GM23338 (cell line): Measurements from ENCODE around the gene UBE2F.

ENCODE experiments used
- CTCF ChIP-seq, 2 experiments: fragments of 200-600 bp in 1 of 2; sonication (generic) in 1 of 2; conservative IDR thresholded peaks; 2 replicates each; pipeline versions ENCODE4 v1.5.1 to v1.6.1; 2016 to 2017; ENCODE audit warnings: antibody characterized with exemption in 2 of 2, low read depth in 2 of 2, mild to moderate bottlenecking in 2 of 2, moderate library complexity in 1 of 2
- EZH2 ChIP-seq: fragments of 200-600 bp; sonication (generic); IDR thresholded peaks from one replicate; pipeline ENCODE4 v1.8.0; 2017; ENCODE audit warnings: antibody characterized with exemption, mild to moderate bottlenecking, low read depth; ENCODE audit not compliant: unreplicated experiment
- EZH2phosphoT487 ChIP-seq: fragments of 200-600 bp; sonication (generic); IDR thresholded peaks from one replicate; pipeline ENCODE4 v1.8.1; 2018; ENCODE audit warnings: antibody characterized with exemption; ENCODE audit not compliant: unreplicated experiment
- JUNB ChIP-seq: IDR thresholded peaks from one replicate; pipeline ENCODE4 v1.6.1; 2016; ENCODE audit warnings: antibody characterized with exemption; ENCODE audit not compliant: unreplicated experiment
- POLR2AphosphoS5 ChIP-seq: IDR thresholded peaks from 2 replicates; pipeline ENCODE4 v1.6.1; 2016; ENCODE audit warnings: antibody characterized with exemption, low read depth
- REST ChIP-seq: IDR thresholded peaks from one replicate; pipeline ENCODE4 v1.6.1; 2018; ENCODE audit warnings: antibody characterized with exemption; ENCODE audit not compliant: unreplicated experiment
- STAT1 ChIP-seq: IDR thresholded peaks from one replicate; pipeline ENCODE4 v1.6.1; 2016; ENCODE audit warnings: antibody characterized with exemption; ENCODE audit not compliant: unreplicated experiment
- ZNF114 ChIP-seq: fragments of 250-450 bp; sonication (Bioruptor Pico); IDR thresholded peaks from 2 replicates; pipeline ENCODE4 v1.5.0; 2020; ENCODE audit warnings: mild to moderate bottlenecking, moderate library complexity
- ZNF462 ChIP-seq: fragments of 250-450 bp; sonication (Bioruptor Pico); IDR thresholded peaks from 2 replicates; pipeline ENCODE4 v1.5.0; 2020; ENCODE audit warnings: mild to moderate bottlenecking, moderate library complexity

GRCh38 chr2:238027058-238027457, 60.2 kb downstream of the UBE2F start:
- no peak for TF ChIP-seq CTCF (conservative IDR thresholded peaks at IDR 0.05; ENCODE audit: low read depth in 2 of 2)
- no peak for TF ChIP-seq POLR2AphosphoS5
- TF ChIP-seq EZH2 = no peak
- no peak for TF ChIP-seq EZH2phosphoT487
- TF ChIP-seq ZNF114 (CRISPR knock-in tag) = no peak
- TF ChIP-seq STAT1 = no peak
- no peak for TF ChIP-seq ZNF462 (CRISPR knock-in tag)
- no peak for TF ChIP-seq REST
- TF ChIP-seq JUNB = no peak
